Measurements from ENCODE around the gene RHEX.

RHEX gene

GRCh38 chr1:206097381-206097780 is 44.4 kb downstream of the RHEX start:
- no peak for DNase-seq (ENCODE audit: low spot score)

- no peak for DNase-seq (ENCODE audit: low spot score)
These were observed 45.4 kb downstream of the RHEX start for GRCh38 chr1:206098242-206098919.

GRCh38 chr1:206100226-206100815 is 47.3 kb downstream of the RHEX start:
- DNase-seq (ENCODE audit: low spot score): no peak

- no peak for DNase-seq (ENCODE audit: low spot score)
These were observed 48.5 kb downstream of the RHEX start for GRCh38 chr1:206101351-206102045.

GRCh38 chr1:206102292-206102936 is 49.4 kb downstream of the RHEX start:
- DNase-seq (ENCODE audit: low spot score): no peak

GRCh38 chr1:206103979-206104378 is 51.0 kb downstream of the RHEX start:
- DNase-seq (ENCODE audit: low spot score): no peak

- DNase-seq (ENCODE audit: low spot score): no peak
These were observed 52.6 kb downstream of the RHEX start for GRCh38 chr1:206105464-206105995.

GRCh38 chr1:206106328-206107167 is 53.6 kb downstream of the RHEX start:
- peak; percentile 90 for DNase-seq (ENCODE audit: low spot score)

GRCh38 chr1:206107168-206107544 is 54.2 kb downstream of the RHEX start:
- DNase-seq (ENCODE audit: low spot score): no peak

GRCh38 chr1:206108635-206109034 is 55.7 kb downstream of the RHEX start:
- no peak for DNase-seq (ENCODE audit: low spot score)

- no peak for DNase-seq (ENCODE audit: low spot score)
These were observed 56.7 kb downstream of the RHEX start for GRCh38 chr1:206109718-206110117.

GRCh38 chr1:206110161-206110560 is 57.2 kb downstream of the RHEX start:
- DNase-seq (ENCODE audit: low spot score): no peak

GRCh38 chr1:206110820-206111219 is 57.8 kb downstream of the RHEX start:
- DNase-seq (ENCODE audit: low spot score): no peak

- no peak for DNase-seq (ENCODE audit: low spot score)
These were observed 58.4 kb downstream of the RHEX start for GRCh38 chr1:206111271-206111927.

- no peak for DNase-seq (ENCODE audit: low spot score)
These were observed 59.8 kb downstream of the RHEX start for GRCh38 chr1:206112600-206113301.

GRCh38 chr1:206114692-206115640 is 62.0 kb downstream of the RHEX start:
- no peak for DNase-seq (ENCODE audit: low spot score)

GRCh38 chr1:206115791-206116190 is 62.8 kb downstream of the RHEX start:
- no peak for DNase-seq (ENCODE audit: low spot score)

- DNase-seq (ENCODE audit: low spot score): no peak
These were observed 63.4 kb downstream of the RHEX start for GRCh38 chr1:206116191-206116872.

- no peak for DNase-seq (ENCODE audit: low spot score)
These were observed 63.8 kb downstream of the RHEX start for GRCh38 chr1:206116873-206117150.

Data from AG08396 (cell line).